GM12801 (cell line): ENCODE results near the gene C19orf25.

Experiments
- TF ChIP-seq, protein P1 (sequence below): IDR thresholded peaks from one replicate; pipeline ENCODE4 v1.5.1; 2011; ENCODE audit warnings: control low read depth; ENCODE audit not compliant: insufficient read length; ENCODE audit errors: extremely low read depth

Gene C19orf25

DNA sequence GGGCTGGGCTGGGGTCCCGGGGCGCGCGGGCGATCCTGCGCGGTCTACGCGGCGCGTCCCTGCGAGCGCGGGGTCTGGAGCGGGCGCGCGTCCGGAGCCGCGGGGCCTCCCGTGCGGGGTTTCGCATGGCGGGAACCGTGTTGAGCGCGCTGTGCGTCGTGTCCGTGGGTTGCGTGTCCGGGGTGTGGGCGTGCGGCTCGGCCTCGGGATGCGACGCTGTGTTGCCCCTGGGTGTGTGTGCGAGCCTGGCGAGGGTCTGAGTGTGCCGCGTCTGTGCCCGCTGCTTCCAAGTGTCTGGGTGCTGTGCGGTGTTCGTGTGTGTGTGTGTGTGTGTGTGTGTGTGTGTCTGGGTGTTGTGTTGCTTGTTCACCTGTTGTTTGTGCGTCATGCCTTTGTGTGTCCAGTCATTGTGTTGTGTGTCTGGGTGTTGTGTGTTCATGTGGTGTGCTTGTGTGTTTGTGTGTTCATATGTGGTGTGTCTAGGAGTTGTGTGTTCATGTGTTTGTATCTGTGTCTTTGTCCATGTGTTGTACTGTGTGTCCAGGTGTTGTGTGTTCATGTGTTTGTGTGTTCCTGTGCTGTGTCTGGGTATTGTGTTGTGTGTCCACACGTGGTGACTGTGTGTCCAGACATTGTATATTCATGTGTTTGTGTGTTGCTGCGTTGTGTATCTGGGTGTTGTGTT lies 45.4 kb upstream of the C19orf25 start:
- TF ChIP-seq, protein P1, sequence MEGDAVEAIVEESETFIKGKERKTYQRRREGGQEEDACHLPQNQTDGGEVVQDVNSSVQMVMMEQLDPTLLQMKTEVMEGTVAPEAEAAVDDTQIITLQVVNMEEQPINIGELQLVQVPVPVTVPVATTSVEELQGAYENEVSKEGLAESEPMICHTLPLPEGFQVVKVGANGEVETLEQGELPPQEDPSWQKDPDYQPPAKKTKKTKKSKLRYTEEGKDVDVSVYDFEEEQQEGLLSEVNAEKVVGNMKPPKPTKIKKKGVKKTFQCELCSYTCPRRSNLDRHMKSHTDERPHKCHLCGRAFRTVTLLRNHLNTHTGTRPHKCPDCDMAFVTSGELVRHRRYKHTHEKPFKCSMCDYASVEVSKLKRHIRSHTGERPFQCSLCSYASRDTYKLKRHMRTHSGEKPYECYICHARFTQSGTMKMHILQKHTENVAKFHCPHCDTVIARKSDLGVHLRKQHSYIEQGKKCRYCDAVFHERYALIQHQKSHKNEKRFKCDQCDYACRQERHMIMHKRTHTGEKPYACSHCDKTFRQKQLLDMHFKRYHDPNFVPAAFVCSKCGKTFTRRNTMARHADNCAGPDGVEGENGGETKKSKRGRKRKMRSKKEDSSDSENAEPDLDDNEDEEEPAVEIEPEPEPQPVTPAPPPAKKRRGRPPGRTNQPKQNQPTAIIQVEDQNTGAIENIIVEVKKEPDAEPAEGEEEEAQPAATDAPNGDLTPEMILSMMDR, result no peak

DNA sequence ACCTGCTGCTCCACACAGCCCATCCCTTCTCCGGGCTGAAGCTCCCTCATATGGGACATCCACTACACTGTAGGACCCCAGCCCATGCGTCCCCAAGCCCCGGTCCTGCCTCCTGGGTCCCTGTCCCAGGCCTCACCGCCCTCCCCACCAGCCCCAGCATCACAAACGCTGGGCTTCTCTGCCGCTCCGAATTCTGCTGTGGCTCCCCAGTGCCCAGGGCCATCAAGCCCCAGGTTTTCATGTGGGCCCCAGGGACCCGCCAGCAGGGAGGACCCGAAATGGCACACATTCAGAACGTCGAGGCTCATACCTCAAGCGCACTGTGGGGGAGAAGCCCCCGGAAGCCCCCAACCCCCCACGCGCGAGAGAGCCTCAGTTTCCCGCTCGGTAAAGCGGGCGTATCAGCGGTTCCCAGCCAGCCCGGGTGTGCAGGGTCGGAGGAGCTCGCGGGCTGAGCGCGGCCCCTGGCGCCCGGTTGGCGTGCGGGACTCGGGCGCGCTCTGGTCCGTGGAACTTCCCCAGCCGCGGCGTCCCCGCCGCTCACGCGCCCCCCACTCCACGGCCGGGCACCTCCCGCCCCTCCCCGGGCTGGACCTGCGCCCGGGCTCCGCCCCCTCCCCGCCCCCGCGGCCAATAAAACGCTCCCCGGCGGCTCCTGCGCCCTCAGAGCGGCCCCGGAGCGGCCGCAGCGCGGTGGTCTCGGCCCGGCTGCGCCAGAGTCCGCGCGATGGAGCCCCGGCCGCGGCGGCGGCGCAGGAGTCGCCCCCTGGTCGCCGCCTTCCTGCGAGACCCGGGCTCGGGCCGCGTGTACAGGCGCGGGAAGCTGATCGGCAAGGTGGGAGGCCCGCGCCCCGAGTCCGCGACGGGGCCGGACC lies 44.6 kb upstream of the C19orf25 start, which contains the start of gene PLK5:
Gene PLK5, plus strand, starts transcription at position 666 of the 875 bp plus-strand sequence. CDS start 2,920 bp downstream, outside the sequence.
- TF ChIP-seq, protein P1, result no peak

DNA sequence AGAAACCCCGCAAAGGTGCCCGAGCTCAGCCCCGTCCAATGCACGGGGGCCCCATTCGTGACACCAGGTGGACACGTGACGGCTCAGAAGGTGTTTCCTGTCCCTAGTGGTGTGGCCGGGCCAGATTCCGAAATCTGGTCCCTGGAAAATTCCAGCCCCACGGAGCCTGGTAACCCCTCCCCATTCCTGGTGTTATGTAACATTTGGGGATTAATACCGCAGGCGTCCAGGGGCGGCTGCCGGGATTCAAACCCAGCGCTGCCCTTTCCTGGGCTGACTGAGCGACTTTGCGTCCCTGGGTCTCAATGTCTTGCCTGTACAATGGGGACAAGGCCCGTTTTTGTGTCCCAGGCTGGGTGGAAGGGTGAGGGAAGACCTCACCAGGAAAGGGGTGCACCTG lies 43.8 kb upstream of the C19orf25 start:
- TF ChIP-seq, protein P1, result no peak

DNA sequence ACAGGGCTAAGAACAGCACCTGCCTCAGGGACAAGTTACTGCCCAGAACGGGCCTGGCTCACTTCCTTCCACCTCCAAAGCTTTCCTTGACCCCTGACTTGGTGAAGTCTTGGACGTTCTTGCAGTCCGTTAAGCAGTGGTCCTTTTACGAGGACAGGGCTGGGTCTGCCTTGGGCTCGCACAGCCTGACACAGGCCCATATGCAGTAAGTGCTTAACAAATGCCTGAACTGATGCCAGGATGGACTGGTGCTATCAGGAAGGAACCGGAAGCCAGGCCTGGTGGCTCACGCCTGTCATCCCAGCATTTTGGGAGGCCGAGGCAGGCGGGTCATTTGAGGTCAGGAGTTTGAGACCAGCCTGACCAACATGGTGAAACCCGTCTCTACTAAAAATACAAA lies 43.0 kb upstream of the C19orf25 start:
- TF ChIP-seq, protein P1, result no peak

DNA sequence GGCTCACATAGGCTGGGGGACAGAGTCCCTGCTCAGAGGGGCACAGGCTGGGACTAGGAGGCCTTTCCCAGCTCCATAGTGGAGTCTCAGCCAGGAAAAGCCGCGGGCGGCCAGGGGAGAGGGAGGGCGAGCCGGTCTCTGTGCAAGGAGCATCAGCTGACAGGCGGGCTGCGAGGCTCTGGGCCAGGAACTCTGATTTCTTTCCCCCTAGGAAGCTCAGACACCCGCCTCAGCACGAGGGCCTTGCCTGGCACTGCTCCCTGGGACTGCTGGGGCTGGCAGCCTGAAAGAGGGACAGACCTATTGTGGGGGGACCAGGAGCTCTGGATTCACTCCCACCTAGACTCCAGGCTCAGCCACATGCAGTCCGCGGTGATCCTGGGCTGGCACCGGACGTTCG lies 42.6 kb upstream of the C19orf25 start:
- TF ChIP-seq, protein P1, result no peak

DNA sequence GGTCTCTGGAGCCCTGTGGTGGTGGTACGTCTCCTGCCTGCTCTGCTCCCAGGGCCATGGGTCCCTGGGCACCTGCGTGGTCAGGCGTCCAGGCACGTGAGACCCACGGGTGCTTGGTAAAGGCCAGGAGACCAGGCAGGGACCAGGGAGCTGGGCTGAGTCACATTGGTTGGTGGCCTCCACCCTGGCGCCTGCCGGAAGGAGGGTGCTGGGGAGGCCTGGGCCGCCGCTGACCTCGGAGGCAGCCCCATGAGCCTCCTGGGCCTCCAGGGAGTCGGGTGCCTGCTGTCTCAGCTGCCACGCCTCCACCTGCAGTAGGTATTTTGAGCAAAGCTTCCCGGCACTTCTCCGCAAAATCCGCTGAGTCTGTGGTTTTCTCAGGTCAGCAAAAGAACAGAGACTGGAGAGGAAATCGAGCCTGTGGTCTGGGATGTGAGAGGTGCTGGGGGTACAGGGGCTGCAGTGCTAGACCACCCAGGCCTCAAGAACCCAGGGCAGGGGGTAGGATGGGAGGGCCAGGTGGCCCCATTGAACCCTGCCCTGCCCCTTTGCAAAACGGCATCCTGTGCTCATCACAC lies 41.3 kb upstream of the C19orf25 start:
- TF ChIP-seq, protein P1, result no peak

DNA sequence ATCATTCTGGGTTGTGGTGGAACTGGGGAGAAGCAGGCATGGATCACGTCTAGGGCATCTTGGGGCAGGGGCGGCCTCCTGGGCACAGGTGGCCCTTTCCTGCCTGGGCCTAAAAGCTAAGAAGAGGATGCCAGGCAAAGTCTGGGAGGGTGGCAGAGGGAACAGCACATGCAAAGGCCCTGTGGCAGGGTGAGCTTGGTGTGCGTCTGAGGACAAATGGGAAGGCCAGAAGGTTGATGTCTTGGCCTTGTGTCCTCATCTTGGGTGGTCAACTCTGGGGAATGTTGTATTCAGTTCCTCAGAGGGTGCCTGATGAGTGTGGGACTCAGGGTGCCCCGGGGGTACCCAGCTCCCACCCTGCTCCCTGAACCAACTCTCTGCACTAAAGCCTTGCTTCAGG lies 39.5 kb upstream of the C19orf25 start:
- TF ChIP-seq, protein P1, result no peak
